CD4-positive, CD25-positive, alpha-beta regulatory T cell (primary cell): ENCODE data around the gene PRL. TPM values are rescaled to one million over a fixed set of nuclear protein-coding genes. Genes with fewer than 3 reads are reported as not detected.

Source experiments
- ATAC-seq, 2 donors: fragments of 150-1000 bp; cut with Tn5 transposase; one replicate each; pipeline ENCODE4 v1.10.0; 2021; ENCODE audit warnings: low read depth in 2 of 2, moderate number of reproducible peaks in 2 of 2, moderate library complexity in 1 of 2
- DNase-seq, 3 donors: peaks; one replicate each; pipeline versions ENCODE4 v3.0.0 to v3.0.0-alpha.2; 2012 to 2022; ENCODE audit warnings: mixed read lengths in 1 of 3
- H3K27ac ChIP-seq: one replicate; pipeline ENCODE4 v1.7.0; 2013; ENCODE audit warnings: mild to moderate bottlenecking, low read length; ENCODE audit not compliant: insufficient read depth, poor library complexity, severe bottlenecking
- H3K27me3 ChIP-seq: one replicate; pipeline ENCODE4 v1.7.0; 2013; ENCODE audit warnings: low read length; ENCODE audit not compliant: control insufficient read depth, insufficient read depth
- H3K36me3 ChIP-seq: one replicate; pipeline ENCODE4 v1.7.0; 2013; ENCODE audit warnings: mild to moderate bottlenecking, low read length, moderate library complexity; ENCODE audit not compliant: control insufficient read depth, insufficient read depth
- H3K4me1 ChIP-seq: 2 replicates; pipeline ENCODE4 v1.7.0; 2013; ENCODE audit warnings: mild to moderate bottlenecking, low read length; ENCODE audit not compliant: insufficient read depth, control insufficient read depth, poor library complexity, severe bottlenecking
- H3K4me3 ChIP-seq: one replicate; pipeline ENCODE4 v1.7.0; 2013; ENCODE audit warnings: low read depth, mild to moderate bottlenecking, low read length, moderate library complexity
- H3K9me3 ChIP-seq, 2 experiments: 1 replicate in 1 of 2; 2 replicates in 1 of 2; pipeline ENCODE4 v1.7.0; 2013; ENCODE audit warnings: low read length in 2 of 2, mild to moderate bottlenecking in 1 of 2, moderate library complexity in 1 of 2; ENCODE audit not compliant: control insufficient read depth in 2 of 2
- H3K27ac Mint-ChIP-seq, 3 donors: one replicate each; pipeline ENCODE4 v1.8.0; 2020 to 2022; ENCODE audit warnings: mild to moderate bottlenecking in 3 of 3, mixed read lengths in 3 of 3, moderate library complexity in 2 of 3
- H3K27me3 Mint-ChIP-seq: one replicate; pipeline ENCODE4 v1.8.0; 2022; ENCODE audit warnings: mild to moderate bottlenecking, mixed read lengths
- H3K36me3 Mint-ChIP-seq: one replicate; pipeline ENCODE4 v1.8.0; 2020; ENCODE audit warnings: mixed read lengths
- H3K4me1 Mint-ChIP-seq, 4 donors: one replicate each; pipeline ENCODE4 v1.8.0; 2020 to 2022; ENCODE audit warnings: mixed read lengths in 4 of 4, mild to moderate bottlenecking in 1 of 4
- H3K4me3 Mint-ChIP-seq, 4 donors: one replicate each; pipeline ENCODE4 v1.8.0; 2020 to 2022; ENCODE audit warnings: mild to moderate bottlenecking in 4 of 4, mixed read lengths in 4 of 4, moderate library complexity in 3 of 4
- H3K9me3 Mint-ChIP-seq, 7 donors: one replicate each; pipeline ENCODE4 v1.8.0; 2020 to 2022; ENCODE audit warnings: mixed read lengths in 7 of 7, mild to moderate bottlenecking in 3 of 7, moderate library complexity in 2 of 7
- polyA plus RNA-seq, 4 donors: library from polyadenylated mRNA; unstranded; fragments of 300-500 nt; fragmentation: Illumina TruSeq; gene quantifications; one replicate each; pipeline ENCODE4 v1.2.3, GENCODE V29; 2021
- total RNA-seq: library from RNA; stranded (reverse); gene quantifications from one replicate; pipeline ENCODE4 v1.2.3, GENCODE V29; 2022

The PRL gene
- total RNA-seq = not detected
- polyA plus RNA-seq = under 1 TPM in 1 of 4 donors, not detected in 3; 0.13 TPM

DNA sequence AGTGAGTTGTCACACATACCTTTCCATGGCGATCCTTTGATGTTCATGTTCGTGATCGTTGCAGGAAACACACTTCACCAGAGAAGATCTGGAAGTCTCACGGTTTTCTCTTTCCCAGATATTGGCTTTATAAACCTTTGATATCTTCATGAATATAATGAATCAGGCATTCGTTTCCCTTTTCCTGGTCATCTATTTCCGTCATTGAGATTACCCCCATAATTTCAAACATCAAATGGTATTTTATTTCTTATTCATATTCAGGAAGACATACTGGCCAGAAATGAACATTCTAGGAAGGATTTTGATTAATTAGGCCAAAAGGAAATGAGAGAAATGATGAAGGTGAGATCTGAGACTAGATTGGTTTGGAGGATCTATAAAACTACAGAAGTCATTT is at the start of gene PRL:
Gene PRL, minus strand, starts transcription at position 101 of the 400 bp plus-strand sequence. Its CDS starts 54 bp downstream, at position 47.
- Histone ChIP-seq H3K9me3 (no peaks in the 10 kb centered on the region), H3K27ac (no peak within 1 kb of the TSS), H3K27me3 (no peaks in the 10 kb centered on the region), H3K4me3 (no peak within 1 kb of the TSS), H3K36me3 (no peaks in the 10 kb centered on the region), H3K4me1 (no peaks in the 10 kb centered on the region)
- Mint-ChIP-seq H3K27ac (no peak within 1 kb of the TSS), H3K36me3 (no peaks in the 10 kb centered on the region), H3K4me3 (no peak within 1 kb of the TSS), H3K27me3 (no peaks in the 10 kb centered on the region), H3K9me3 (peaks cover 0 to 17% (median 3%) of the 10 kb centered on the region in 7 donors), H3K4me1 (no peaks in the 10 kb centered on the region)
- ATAC-seq = no peak
- no peak for DNase-seq

DNA sequence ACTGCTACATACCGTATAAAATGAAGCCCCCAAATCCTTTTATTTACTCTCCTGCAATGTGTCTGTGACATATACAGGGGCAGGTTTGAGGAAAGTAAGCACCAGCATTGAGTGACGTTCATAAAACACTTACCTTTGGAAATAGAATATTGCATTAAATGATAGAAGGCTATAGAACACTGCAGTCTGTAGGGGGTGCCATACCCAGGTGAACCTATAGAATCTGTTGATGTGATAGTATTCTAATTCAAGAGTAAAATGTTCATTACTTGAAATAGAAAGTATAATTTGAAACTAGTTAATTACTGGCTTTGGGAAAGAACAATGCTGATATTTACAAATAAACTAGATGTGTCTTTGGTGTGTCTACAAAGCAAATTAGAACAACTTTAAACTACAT is 47.0 kb upstream of the PRL start:
- no peaks in the 10 kb centered on the region for H3K36me3 Mint-ChIP-seq
- H3K4me3 Mint-ChIP-seq = no peak overlapping the region
- H3K4me1 Mint-ChIP-seq = no peaks in the 10 kb centered on the region
- Histone ChIP-seq H3K9me3 (no peaks in the 10 kb centered on the region), H3K4me3 (no peak overlapping the region), H3K27me3 (no peaks in the 10 kb centered on the region), H3K4me1 (no peaks in the 10 kb centered on the region), H3K36me3 (no peaks in the 10 kb centered on the region), H3K27ac (no peak overlapping the region)
- DNase-seq (no peak), ATAC-seq (no peak)
- no peak overlapping the region for H3K27ac Mint-ChIP-seq
- no peaks in the 10 kb centered on the region for H3K27me3 Mint-ChIP-seq
- H3K9me3 Mint-ChIP-seq = peaks cover 1 to 16% (median 10%) of the 10 kb centered on the region in 7 donors

DNA sequence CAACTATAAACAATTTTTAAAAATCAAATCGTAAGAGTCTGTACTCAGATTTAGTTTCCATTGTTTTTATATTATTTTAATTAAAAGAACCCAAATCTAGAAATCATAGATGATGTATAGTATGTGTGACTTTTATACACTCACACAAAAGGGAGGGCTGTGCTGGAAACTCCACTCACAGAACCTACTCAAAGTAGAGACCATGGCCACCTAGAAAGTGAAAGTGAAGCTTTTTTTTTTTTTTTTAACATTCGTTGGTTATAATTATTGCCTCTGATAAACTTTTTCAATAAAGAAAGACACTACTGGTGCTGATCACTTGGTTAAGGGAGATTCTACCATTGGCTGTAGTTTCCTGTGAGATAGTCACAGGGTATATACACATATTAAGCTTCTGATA is 37.9 kb upstream of the PRL start:
- H3K27ac ChIP-seq = no peak overlapping the region
- H3K9me3 ChIP-seq = no peaks in the 10 kb centered on the region
- DNase-seq (no peak), ATAC-seq (no peak)
- Mint-ChIP-seq H3K9me3 (peaks cover 0 to 12% (median 2%) of the 10 kb centered on the region in 7 donors), H3K4me3 (no peak overlapping the region), H3K36me3 (no peaks in the 10 kb centered on the region), H3K27me3 (no peaks in the 10 kb centered on the region), H3K4me1 (no peaks in the 10 kb centered on the region), H3K27ac (no peak overlapping the region)
- no peak overlapping the region for H3K4me3 ChIP-seq
- H3K4me1 ChIP-seq = no peaks in the 10 kb centered on the region
- H3K36me3 ChIP-seq = no peaks in the 10 kb centered on the region
- no peaks in the 10 kb centered on the region for H3K27me3 ChIP-seq

DNA sequence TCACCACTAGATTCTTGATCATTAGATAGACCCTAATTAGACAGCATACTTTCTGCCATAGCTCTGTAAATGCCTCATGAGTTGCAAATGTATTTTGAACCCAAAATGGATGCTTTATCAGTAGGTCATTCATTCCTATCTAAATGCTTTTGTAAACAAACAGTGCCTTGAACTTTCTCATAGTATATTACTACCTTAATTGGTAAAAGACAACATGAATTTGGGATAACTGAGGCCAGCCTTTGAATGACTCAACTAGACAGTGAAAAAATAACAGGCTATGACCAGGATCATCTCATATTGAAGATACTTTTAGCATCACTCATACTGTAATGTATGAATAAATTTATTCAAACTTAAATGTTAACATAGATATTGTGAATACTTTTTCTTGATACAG is 37.0 kb upstream of the PRL start:
- H3K4me3 Mint-ChIP-seq = no peak overlapping the region

DNA sequence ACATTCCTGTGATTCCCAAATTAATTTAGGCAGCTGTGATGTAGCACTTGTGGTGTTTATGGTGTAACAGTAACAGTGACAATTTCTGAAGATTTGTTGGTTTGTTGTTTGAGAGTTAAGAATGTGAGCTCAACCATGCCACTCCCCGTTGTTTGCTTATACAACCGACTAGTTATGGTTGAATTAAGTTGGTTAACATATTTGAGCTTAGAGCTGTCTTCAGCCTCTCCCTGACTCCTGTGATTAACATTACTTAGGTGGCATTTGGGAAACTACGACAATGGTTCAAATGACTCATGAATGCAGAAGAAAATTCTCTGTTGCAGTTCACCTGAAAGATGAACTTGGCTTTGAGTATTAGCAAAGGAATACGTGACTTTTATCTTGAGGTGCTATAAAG is 35.9 kb upstream of the PRL start:
- no peak for ATAC-seq
- H3K4me1 Mint-ChIP-seq = no peaks in the 10 kb centered on the region

More for the DNA sequence above, 37.0 kb upstream of the PRL start:
- ATAC-seq (no peak), DNase-seq (no peak)
- Mint-ChIP-seq H3K27me3 (no peaks in the 10 kb centered on the region), H3K9me3 (peaks cover 0 to 12% (median 7%) of the 10 kb centered on the region in 7 donors), H3K4me1 (no peaks in the 10 kb centered on the region), H3K36me3 (no peaks in the 10 kb centered on the region), H3K27ac (no peak overlapping the region)
- no peaks in the 10 kb centered on the region for H3K9me3 ChIP-seq
- no peaks in the 10 kb centered on the region for H3K27me3 ChIP-seq
- H3K27ac ChIP-seq = no peak overlapping the region
- no peaks in the 10 kb centered on the region for H3K36me3 ChIP-seq
- H3K4me3 ChIP-seq = no peak overlapping the region
- H3K4me1 ChIP-seq = no peaks in the 10 kb centered on the region

DNA sequence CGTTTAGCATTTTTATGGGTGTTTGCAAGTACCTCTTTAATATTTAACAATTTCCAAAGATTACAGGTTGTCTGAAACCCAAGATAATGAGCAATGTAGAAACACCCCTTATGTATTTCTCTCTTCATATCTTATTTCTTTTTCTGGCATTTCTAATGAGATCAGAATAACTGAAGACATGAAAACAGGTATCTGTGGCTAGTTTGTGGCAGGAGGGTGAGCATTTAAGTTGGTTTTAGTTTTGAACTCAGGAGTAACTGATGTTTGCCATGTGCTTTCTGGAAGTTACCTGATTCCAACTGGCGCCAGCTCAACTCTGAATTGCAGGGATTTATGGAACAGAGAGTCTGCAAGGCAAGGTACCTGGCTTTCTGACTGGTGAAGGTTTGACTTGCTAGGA is 35.4 kb upstream of the PRL start:
- H3K36me3 ChIP-seq = no peaks in the 10 kb centered on the region
- ATAC-seq = no peak
- no peak overlapping the region for H3K4me3 ChIP-seq
- H3K4me1 Mint-ChIP-seq = no peaks in the 10 kb centered on the region
- H3K36me3 Mint-ChIP-seq = no peaks in the 10 kb centered on the region
- H3K4me1 ChIP-seq = no peaks in the 10 kb centered on the region
- no peak overlapping the region for H3K27ac Mint-ChIP-seq
- H3K4me3 Mint-ChIP-seq = no peak overlapping the region
- no peaks in the 10 kb centered on the region for H3K27me3 Mint-ChIP-seq
- H3K27ac ChIP-seq = no peak overlapping the region
- H3K27me3 ChIP-seq = no peaks in the 10 kb centered on the region
- peaks cover 0 to 10% (median 7%) of the 10 kb centered on the region in 7 donors for H3K9me3 Mint-ChIP-seq
- DNase-seq = no peak
- H3K9me3 ChIP-seq = no peaks in the 10 kb centered on the region

More for the DNA sequence above, 35.9 kb upstream of the PRL start:
- Histone ChIP-seq H3K36me3 (no peaks in the 10 kb centered on the region), H3K9me3 (no peaks in the 10 kb centered on the region), H3K4me3 (no peak overlapping the region), H3K4me1 (no peaks in the 10 kb centered on the region), H3K27me3 (no peaks in the 10 kb centered on the region), H3K27ac (no peak overlapping the region)
- H3K4me3 Mint-ChIP-seq = no peak overlapping the region
- no peaks in the 10 kb centered on the region for H3K36me3 Mint-ChIP-seq
- DNase-seq = no peak
- H3K9me3 Mint-ChIP-seq = peaks cover 0 to 10% (median 6%) of the 10 kb centered on the region in 7 donors
- H3K27ac Mint-ChIP-seq = no peak overlapping the region
- H3K27me3 Mint-ChIP-seq = no peaks in the 10 kb centered on the region

DNA sequence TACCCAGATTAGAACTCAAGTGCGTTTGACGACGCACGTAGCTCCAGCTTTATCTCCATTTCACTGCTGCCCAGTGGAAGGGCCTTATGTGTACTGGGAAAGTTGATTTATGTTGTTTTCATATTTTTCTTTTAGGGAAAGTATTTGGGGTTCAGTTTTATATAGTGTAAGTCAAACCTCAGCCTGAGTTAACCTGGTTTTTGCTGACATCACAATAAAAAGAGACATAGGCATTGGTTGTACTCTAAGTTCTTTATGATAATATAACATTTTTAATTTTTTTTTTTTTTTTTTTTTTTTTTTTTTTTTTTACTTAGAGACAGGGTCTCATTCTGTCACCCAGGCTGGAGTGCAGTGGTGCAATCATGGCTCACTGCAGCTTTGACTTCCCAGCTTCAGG is 34.1 kb upstream of the PRL start:
- H3K27ac Mint-ChIP-seq = no peak overlapping the region
- Histone ChIP-seq H3K9me3 (no peaks in the 10 kb centered on the region), H3K4me3 (no peak overlapping the region), H3K27ac (no peak overlapping the region), H3K36me3 (no peaks in the 10 kb centered on the region), H3K27me3 (no peaks in the 10 kb centered on the region), H3K4me1 (no peaks in the 10 kb centered on the region)
- H3K36me3 Mint-ChIP-seq = no peaks in the 10 kb centered on the region
- no peaks in the 10 kb centered on the region for H3K4me1 Mint-ChIP-seq
- H3K4me3 Mint-ChIP-seq = no peak overlapping the region
- DNase-seq = no peak
- H3K27me3 Mint-ChIP-seq = no peaks in the 10 kb centered on the region
- H3K9me3 Mint-ChIP-seq = peaks cover 0 to 10% (median 7%) of the 10 kb centered on the region in 7 donors
- no peak for ATAC-seq

DNA sequence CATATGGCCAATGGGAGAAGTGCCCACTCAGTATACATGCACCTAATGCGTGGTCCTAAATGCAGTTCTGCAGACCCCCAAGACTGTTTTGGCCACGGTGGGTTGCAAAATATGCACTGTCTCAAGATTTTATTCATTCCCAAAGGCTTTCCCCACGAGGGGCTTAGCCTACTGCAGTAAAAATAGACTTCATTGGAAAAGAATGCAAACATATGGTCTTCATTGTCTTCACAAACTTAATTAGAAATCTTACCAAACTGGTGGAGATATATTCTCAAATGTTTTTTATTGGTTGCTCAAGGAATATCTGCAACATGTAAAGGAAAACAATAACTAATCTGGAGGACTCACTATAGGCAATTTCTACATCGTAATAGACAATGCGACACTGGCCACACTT is 31.6 kb upstream of the PRL start:
- H3K4me1 ChIP-seq = no peaks in the 10 kb centered on the region
- Mint-ChIP-seq H3K27ac (no peak overlapping the region), H3K4me3 (no peak overlapping the region), H3K9me3 (peaks cover 0 to 9% (median 7%) of the 10 kb centered on the region in 7 donors), H3K4me1 (no peaks in the 10 kb centered on the region), H3K27me3 (no peaks in the 10 kb centered on the region), H3K36me3 (no peaks in the 10 kb centered on the region)
- DNase-seq (no peak), ATAC-seq (no peak)
- no peaks in the 10 kb centered on the region for H3K9me3 ChIP-seq
- no peaks in the 10 kb centered on the region for H3K36me3 ChIP-seq
- no peak overlapping the region for H3K4me3 ChIP-seq
- no peak overlapping the region for H3K27ac ChIP-seq
- H3K27me3 ChIP-seq = no peaks in the 10 kb centered on the region
